HG03097 (cell line): ENCODE data around the gene TMEM87B.

Source experiments
- ATAC-seq: cut with Tn5 transposase; IDR thresholded peaks from one replicate; pipeline ENCODE4 v1.9.1; 2021; ENCODE audit not compliant: unreplicated experiment, low FRiP score

TMEM87B gene

GRCh38 chr2:112148477-112148876 lies 93.4 kb downstream of the TMEM87B start:
- ATAC-seq: no peak

GRCh38 chr2:112149194-112149593 lies 94.1 kb downstream of the TMEM87B start:
- ATAC-seq: no peak

GRCh38 chr2:112149866-112150435 lies 94.9 kb downstream of the TMEM87B start:
- ATAC-seq: no peak

GRCh38 chr2:112150447-112150846 lies 95.4 kb downstream of the TMEM87B start:
- no peak for ATAC-seq

- no peak for ATAC-seq
These were observed 95.8 kb downstream of the TMEM87B start for GRCh38 chr2:112150851-112151250.

- ATAC-seq: no peak
These were observed 96.2 kb downstream of the TMEM87B start for GRCh38 chr2:112151271-112151670.

- no peak for ATAC-seq
These were observed 96.8 kb downstream of the TMEM87B start for GRCh38 chr2:112151701-112152440.

GRCh38 chr2:112152476-112153178 lies 97.6 kb downstream of the TMEM87B start:
- ATAC-seq: no peak

- no peak for ATAC-seq
These were observed 98.1 kb downstream of the TMEM87B start for GRCh38 chr2:112153179-112153490.

GRCh38 chr2:112153501-112153900 lies 98.4 kb downstream of the TMEM87B start:
- ATAC-seq: no peak

GRCh38 chr2:112154246-112155117 lies 99.4 kb downstream of the TMEM87B start:
- no peak for ATAC-seq

- ATAC-seq: no peak
These were observed 100.5 kb downstream of the TMEM87B start for GRCh38 chr2:112155331-112156151.

- no peak for ATAC-seq
These were observed 101.3 kb downstream of the TMEM87B start for GRCh38 chr2:112156152-112156986.

GRCh38 chr2:112157472-112157871 lies 102.4 kb downstream of the TMEM87B start:
- no peak for ATAC-seq

- no peak for ATAC-seq
These were observed 104.4 kb downstream of the TMEM87B start for GRCh38 chr2:112159454-112159921.

- ATAC-seq: no peak
These were observed 105.5 kb downstream of the TMEM87B start for GRCh38 chr2:112160283-112161250.

GRCh38 chr2:112161431-112162145 lies 106.5 kb downstream of the TMEM87B start:
- ATAC-seq: no peak
